GM21529 (cell line): ENCODE measurements around the gene RSPH9.

Experiments used
- ATAC-seq: cut with Tn5 transposase; IDR thresholded peaks from one replicate; pipeline ENCODE4 v1.9.1; 2021; ENCODE audit not compliant: unreplicated experiment

Gene RSPH9

GRCh38 chr6:43644940-43645612 lies at the start of gene RSPH9:
Gene RSPH9 (plus strand): TSS chr6:43645036. CDS start chr6:43645099, 63 bp downstream.
- peak; percentile 67 for ATAC-seq

- ATAC-seq = no peak
These were observed 44.2 kb upstream of the RSPH9 start for GRCh38 chr6:43600595-43600994.

GRCh38 chr6:43604174-43604573 lies 40.7 kb upstream of the RSPH9 start:
- ATAC-seq = no peak

- no peak for ATAC-seq
These were observed 38.8 kb upstream of the RSPH9 start for GRCh38 chr6:43606019-43606418.

GRCh38 chr6:43608310-43608763 lies 36.5 kb upstream of the RSPH9 start:
- no peak for ATAC-seq

GRCh38 chr6:43608807-43609206 lies 36.0 kb upstream of the RSPH9 start:
- no peak for ATAC-seq

GRCh38 chr6:43609402-43609801 lies 35.4 kb upstream of the RSPH9 start:
- ATAC-seq = no peak

GRCh38 chr6:43610431-43610830 lies 34.4 kb upstream of the RSPH9 start:
- no peak for ATAC-seq

- ATAC-seq = no peak
These were observed 31.0 kb upstream of the RSPH9 start for GRCh38 chr6:43613721-43614395.

GRCh38 chr6:43614396-43614730 lies 30.5 kb upstream of the RSPH9 start:
- ATAC-seq = no peak

GRCh38 chr6:43616725-43617472 lies 27.9 kb upstream of the RSPH9 start:
- no peak for ATAC-seq

- no peak for ATAC-seq
These were observed 23.6 kb upstream of the RSPH9 start for GRCh38 chr6:43621078-43621835.

- ATAC-seq = no peak
These were observed 23.0 kb upstream of the RSPH9 start for GRCh38 chr6:43621836-43622180.

GRCh38 chr6:43622541-43622940 lies 22.3 kb upstream of the RSPH9 start:
- ATAC-seq = no peak

GRCh38 chr6:43623880-43624785 lies 20.7 kb upstream of the RSPH9 start:
- ATAC-seq = no peak

GRCh38 chr6:43624786-43625288 lies 20.0 kb upstream of the RSPH9 start:
- no peak for ATAC-seq

GRCh38 chr6:43625393-43625992 lies 19.3 kb upstream of the RSPH9 start:
- no peak for ATAC-seq

GRCh38 chr6:43627008-43627825 lies 17.6 kb upstream of the RSPH9 start:
- no peak for ATAC-seq
